Measurements from ENCODE around the gene ZBTB20.

ZBTB20 gene

GRCh38 chr3:114454551-114455251 lies 692.4 kb downstream of the ZBTB20 start:
- TF ChIP-seq, protein P1, sequence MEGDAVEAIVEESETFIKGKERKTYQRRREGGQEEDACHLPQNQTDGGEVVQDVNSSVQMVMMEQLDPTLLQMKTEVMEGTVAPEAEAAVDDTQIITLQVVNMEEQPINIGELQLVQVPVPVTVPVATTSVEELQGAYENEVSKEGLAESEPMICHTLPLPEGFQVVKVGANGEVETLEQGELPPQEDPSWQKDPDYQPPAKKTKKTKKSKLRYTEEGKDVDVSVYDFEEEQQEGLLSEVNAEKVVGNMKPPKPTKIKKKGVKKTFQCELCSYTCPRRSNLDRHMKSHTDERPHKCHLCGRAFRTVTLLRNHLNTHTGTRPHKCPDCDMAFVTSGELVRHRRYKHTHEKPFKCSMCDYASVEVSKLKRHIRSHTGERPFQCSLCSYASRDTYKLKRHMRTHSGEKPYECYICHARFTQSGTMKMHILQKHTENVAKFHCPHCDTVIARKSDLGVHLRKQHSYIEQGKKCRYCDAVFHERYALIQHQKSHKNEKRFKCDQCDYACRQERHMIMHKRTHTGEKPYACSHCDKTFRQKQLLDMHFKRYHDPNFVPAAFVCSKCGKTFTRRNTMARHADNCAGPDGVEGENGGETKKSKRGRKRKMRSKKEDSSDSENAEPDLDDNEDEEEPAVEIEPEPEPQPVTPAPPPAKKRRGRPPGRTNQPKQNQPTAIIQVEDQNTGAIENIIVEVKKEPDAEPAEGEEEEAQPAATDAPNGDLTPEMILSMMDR (IDR thresholded peaks at IDR 0.05; ENCODE audit: insufficient read depth, missing control alignments) = no peak
- FAIRE-seq (no peak), DNase-seq (ENCODE audit: insufficient read length, low spot score) (no peak)

- DNase-seq (ENCODE audit: insufficient read length, low spot score) = no peak
- TF ChIP-seq, protein P1 (IDR thresholded peaks at IDR 0.05; ENCODE audit: insufficient read depth, missing control alignments) = no peak
- FAIRE-seq = no peak
Observed at GRCh38 chr3:114453361-114453780, 693.7 kb downstream of the ZBTB20 start.

- TF ChIP-seq, protein P1 (IDR thresholded peaks at IDR 0.05; ENCODE audit: insufficient read depth, missing control alignments) = no peak
- FAIRE-seq (no peak), DNase-seq (ENCODE audit: insufficient read length, low spot score) (no peak)
Observed at GRCh38 chr3:114452937-114453336, 694.2 kb downstream of the ZBTB20 start.

- DNase-seq (ENCODE audit: insufficient read length, low spot score) (no peak), FAIRE-seq (peak; percentile 35)
Observed at GRCh38 chr3:114452256-114452655, 694.8 kb downstream of the ZBTB20 start.

GRCh38 chr3:114451561-114452018 lies 695.5 kb downstream of the ZBTB20 start:
- no peak for DNase-seq (ENCODE audit: insufficient read length, low spot score)
- TF ChIP-seq, protein P1 (IDR thresholded peaks at IDR 0.05; ENCODE audit: insufficient read depth, missing control alignments) = no peak

More at GRCh38 chr3:114452256-114452655, 694.8 kb downstream of the ZBTB20 start:
- TF ChIP-seq, protein P1 (IDR thresholded peaks at IDR 0.05; ENCODE audit: insufficient read depth, missing control alignments) = no peak

DNA sequence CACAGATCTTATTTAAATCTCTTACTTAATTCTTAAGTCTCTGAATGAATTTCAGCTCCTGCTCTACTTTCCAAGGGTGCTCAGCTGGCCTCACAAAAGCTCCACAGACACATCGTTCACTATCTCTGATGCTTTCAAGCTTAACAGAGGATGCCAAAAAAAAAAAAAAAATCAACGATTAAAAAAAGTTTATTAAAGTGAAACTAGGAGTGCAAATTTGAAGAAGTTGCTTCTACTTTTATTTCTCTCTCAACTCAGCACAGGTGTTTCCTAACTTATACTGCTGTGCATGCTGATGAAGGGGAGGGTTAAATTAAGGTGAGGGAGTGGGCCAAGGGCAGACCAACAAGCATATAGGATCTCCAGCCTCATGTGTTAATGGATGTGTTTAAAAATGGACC lies 696.0 kb downstream of the ZBTB20 start:
- TF ChIP-seq, protein P1 (IDR thresholded peaks at IDR 0.05; ENCODE audit: insufficient read depth, missing control alignments) = no peak
- DNase-seq (ENCODE audit: insufficient read length, low spot score) = no peak
- FAIRE-seq = no peak

More at GRCh38 chr3:114451561-114452018, 695.5 kb downstream of the ZBTB20 start:
- no peak for FAIRE-seq

- TF ChIP-seq, protein P1 (IDR thresholded peaks at IDR 0.05; ENCODE audit: insufficient read depth, missing control alignments) = no peak
- no peak for FAIRE-seq
- no peak for DNase-seq (ENCODE audit: insufficient read length, low spot score)
Observed at GRCh38 chr3:114450008-114450596, 697.0 kb downstream of the ZBTB20 start.
